OCI-LY1 (cell line): ENCODE data around the gene TRIM14.

Experiments
- H2AFZ ChIP-seq: fragments of 200-600 bp; sonication (generic), shearing (Covaris generic); 2 replicates; pipeline ENCODE4 v1.6.0; 2014; ENCODE audit warnings: antibody characterized with exemption, mild to moderate bottlenecking, low read length
- H3F3A ChIP-seq: fragments of 200-600 bp; sonication (generic), shearing (Covaris generic); 2 replicates; pipeline ENCODE4 v1.6.0; 2014; ENCODE audit warnings: mild to moderate bottlenecking, antibody characterized with exemption, low read length, moderate library complexity; ENCODE audit not compliant: insufficient read depth
- H3K27ac ChIP-seq: fragments of 200-600 bp; sonication (generic); 2 replicates; pipeline ENCODE4 v1.5.1; 2014; ENCODE audit warnings: low read length, mixed run types, mild to moderate bottlenecking, low read depth; ENCODE audit not compliant: poor library complexity, severe bottlenecking
- H3K27me3 ChIP-seq: fragments of 200-600 bp; sonication (generic); 2 replicates; pipeline ENCODE4 v1.6.0; 2014; ENCODE audit warnings: antibody characterized with exemption, mild to moderate bottlenecking, low read length, moderate library complexity; ENCODE audit not compliant: insufficient read depth
- H3K36me3 ChIP-seq: fragments of 200-600 bp; sonication (generic); 2 replicates; pipeline ENCODE4 v1.6.1; 2014; ENCODE audit warnings: mild to moderate bottlenecking, antibody characterized with exemption, low read length, moderate library complexity, mixed read lengths; ENCODE audit not compliant: insufficient read depth
- H3K4me1 ChIP-seq: fragments of 200-600 bp; sonication (generic); 2 replicates; pipeline ENCODE4 v1.5.1; 2014; ENCODE audit warnings: mild to moderate bottlenecking, low read length, moderate library complexity; ENCODE audit not compliant: insufficient read depth, severe bottlenecking
- H3K4me2 ChIP-seq: fragments of 200-600 bp; sonication (generic), shearing (Covaris generic); 2 replicates; pipeline ENCODE4 v1.6.1; 2014; ENCODE audit warnings: low read length
- H3K4me3 ChIP-seq: fragments of 200-600 bp; sonication (generic); 2 replicates; pipeline ENCODE4 v1.5.1; 2014; ENCODE audit warnings: low read length, low read depth, mild to moderate bottlenecking, mixed read lengths; ENCODE audit not compliant: poor library complexity, severe bottlenecking
- H3K79me2 ChIP-seq: fragments of 200-600 bp; shearing (Covaris generic); 2 replicates; pipeline ENCODE4 v1.6.1; 2016; ENCODE audit warnings: mixed run types, low read length, mixed read lengths; ENCODE audit not compliant: insufficient read depth
- H3K9ac ChIP-seq: fragments of 200-600 bp; sonication (generic), shearing (Covaris generic); 2 replicates; pipeline ENCODE4 v1.6.1; 2014; ENCODE audit warnings: mild to moderate bottlenecking, low read length, mixed read lengths
- H3K9me2 ChIP-seq: fragments of 200-600 bp; sonication (generic), shearing (Covaris generic); 2 replicates; pipeline ENCODE4 v1.6.1; 2014; ENCODE audit warnings: low read depth, mild to moderate bottlenecking, low read length, mixed read lengths
- H3K9me3 ChIP-seq: fragments of 200-600 bp; shearing (Covaris generic); 2 replicates; pipeline ENCODE4 v1.6.1; 2014; ENCODE audit warnings: low read length, mixed read lengths
- H4K20me1 ChIP-seq: fragments of 200-600 bp; sonication (generic), shearing (Covaris generic); 2 replicates; pipeline ENCODE4 v1.6.0; 2016; ENCODE audit warnings: mild to moderate bottlenecking, low read length; ENCODE audit not compliant: insufficient read depth
- CTCF ChIP-seq: fragments of 200-600 bp; sonication (generic), shearing (Covaris generic); IDR thresholded peaks from 2 replicates; pipeline ENCODE4 v1.5.1; 2017; ENCODE audit warnings: mild to moderate bottlenecking, antibody characterized with exemption, low read length, moderate library complexity, mixed read lengths
- EZH2 ChIP-seq: fragments of 200-600 bp; sonication (generic), shearing (Covaris generic); IDR thresholded peaks from 2 replicates; pipeline ENCODE4 v1.8.0; 2017; ENCODE audit warnings: borderline replicate concordance, mixed run types, mild to moderate bottlenecking, antibody characterized with exemption, low read length, moderate library complexity, mixed read lengths

Gene TRIM14

GRCh38 chr9:98046180-98046543, 72.9 kb downstream of the TRIM14 start:
- TF ChIP-seq EZH2 (no peak), CTCF (no peak)
- H3K9ac ChIP-seq = peak overlapping the region; percentile 69
- H3K9me3 ChIP-seq = peaks cover 4% of the 10 kb centered on the region; the same call in 1 of the 2 replicates
- H2AFZ ChIP-seq = peak overlapping the region; percentile 97; the same call in 1 of the 2 replicates
- H3K27ac ChIP-seq = peak overlapping the region; percentile 70
- no peaks in the 10 kb centered on the region for H3K79me2 ChIP-seq
- no peaks in the 10 kb centered on the region for H3K9me2 ChIP-seq
- H3K27me3 ChIP-seq = no peaks in the 10 kb centered on the region
- no peaks in the 10 kb centered on the region for H3F3A ChIP-seq
- no peaks in the 10 kb centered on the region for H4K20me1 ChIP-seq
- H3K4me3 ChIP-seq = peak overlapping the region; percentile 69
- H3K4me2 ChIP-seq = peak overlapping the region; percentile 66
- H3K36me3 ChIP-seq = peaks cover 20% of the 10 kb centered on the region
- H3K4me1 ChIP-seq = peaks cover 33% of the 10 kb centered on the region

- no peaks in the 10 kb centered on the region for H4K20me1 ChIP-seq
- peak overlapping the region; percentile 69 for H3K4me3 ChIP-seq
- H3K27ac ChIP-seq = peak overlapping the region; percentile 70
- H3K4me1 ChIP-seq = peaks cover 33% of the 10 kb centered on the region
- H3F3A ChIP-seq = no peaks in the 10 kb centered on the region
- peak overlapping the region; percentile 97 for H2AFZ ChIP-seq
- H3K36me3 ChIP-seq = peaks cover 20% of the 10 kb centered on the region
- no peaks in the 10 kb centered on the region for H3K9me2 ChIP-seq
- H3K79me2 ChIP-seq = no peaks in the 10 kb centered on the region
- peak overlapping the region; percentile 66 for H3K4me2 ChIP-seq
- peak overlapping the region; percentile 69 for H3K9ac ChIP-seq
- no peaks in the 10 kb centered on the region; the same call in 1 of the 2 replicates for H3K27me3 ChIP-seq
- TF ChIP-seq EZH2 (no peak), CTCF (peak; percentile 15; the same call in 1 of the 2 replicates)
- peaks cover 4% of the 10 kb centered on the region; the same call in 1 of the 2 replicates for H3K9me3 ChIP-seq
Measured at GRCh38 chr9:98045234-98046179, 73.5 kb downstream of the TRIM14 start.

GRCh38 chr9:98043915-98044314, 75.1 kb downstream of the TRIM14 start:
- Histone ChIP-seq H3K4me1 (peaks cover 33% of the 10 kb centered on the region), H3K36me3 (peaks cover 20% of the 10 kb centered on the region), H3F3A (no peaks in the 10 kb centered on the region), H3K4me3 (no peak overlapping the region), H3K9me2 (no peaks in the 10 kb centered on the region), H2AFZ (no peak overlapping the region), H3K79me2 (no peaks in the 10 kb centered on the region), H3K27me3 (no peaks in the 10 kb centered on the region; the same call in 1 of the 2 replicates), H3K27ac (no peak overlapping the region), H3K9me3 (peaks cover 4% of the 10 kb centered on the region; the same call in 1 of the 2 replicates), H4K20me1 (no peaks in the 10 kb centered on the region), H3K9ac (no peak overlapping the region), H3K4me2 (no peak overlapping the region)
- TF ChIP-seq EZH2 (no peak), CTCF (no peak)
